Activated CD8-positive, alpha-beta memory T cell treated with anti-CD3 and anti-CD28 coated beads for 48 hours (primary cell): Measurements from ENCODE around the gene IQCN.

Experiments used
- DNase-seq, 3 experiments: peaks; one replicate each; pipeline ENCODE4 v3.0.0-alpha.2; 2020; ENCODE audit warnings: low read depth in 2 of 3, low spot score in 2 of 3

The IQCN gene

GRCh38 chr19:18234194-18234593 lies 40.1 kb downstream of the IQCN start:
- no peak for DNase-seq

GRCh38 chr19:18233224-18233825 lies 40.9 kb downstream of the IQCN start:
- no peak for DNase-seq

- DNase-seq = no peak
Observed at GRCh38 chr19:18232540-18233223, 41.6 kb downstream of the IQCN start.

GRCh38 chr19:18231775-18232174 lies 42.5 kb downstream of the IQCN start:
- DNase-seq = no peak

GRCh38 chr19:18230941-18231734 lies 43.1 kb downstream of the IQCN start:
- no peak for DNase-seq

GRCh38 chr19:18229915-18230314 lies 44.3 kb downstream of the IQCN start:
- no peak for DNase-seq

DNA sequence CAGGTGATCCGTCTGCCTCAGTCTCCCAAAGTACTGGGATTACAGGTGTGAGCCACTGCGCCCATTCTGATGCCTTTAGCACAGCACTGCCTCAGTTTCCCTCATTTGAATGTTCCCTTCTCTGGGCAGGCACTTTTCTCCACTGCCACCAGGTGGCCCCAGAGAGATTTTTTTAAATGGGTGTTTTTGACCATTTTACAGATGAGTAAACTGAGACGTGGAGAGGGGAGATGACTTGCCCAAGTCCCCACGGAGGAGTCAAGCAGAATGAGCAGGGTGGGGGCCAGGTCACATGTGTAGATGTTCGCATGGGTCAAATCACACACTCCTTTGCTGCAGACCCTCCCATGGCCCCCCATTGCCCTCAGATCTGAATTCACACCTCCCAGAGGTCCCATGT lies 44.8 kb downstream of the IQCN start:
- no peak for DNase-seq

DNA sequence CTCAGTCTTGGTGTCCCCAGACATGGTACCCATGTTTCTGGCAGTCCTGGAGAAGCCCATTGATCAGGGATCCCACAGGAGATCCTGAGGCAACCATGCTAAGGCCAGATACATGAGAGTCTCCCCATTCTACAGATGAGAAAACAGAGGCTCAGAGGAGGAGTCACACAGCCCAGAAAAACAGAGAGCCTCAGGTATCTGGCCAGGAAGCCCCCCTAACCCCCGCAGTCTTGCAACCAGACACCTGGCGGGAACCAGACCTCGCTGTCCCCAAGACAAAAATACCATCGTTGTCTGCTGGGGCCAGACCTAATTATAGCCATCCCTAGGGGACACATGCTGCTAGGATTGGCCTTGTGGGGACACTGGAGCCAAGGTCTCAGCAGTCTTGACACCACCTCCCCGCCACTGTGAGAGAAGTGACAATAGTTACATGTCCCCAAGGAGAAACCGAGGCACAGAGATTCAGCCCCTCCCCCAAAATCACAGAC lies 46.4 kb downstream of the IQCN start:
- no peak for DNase-seq

DNA sequence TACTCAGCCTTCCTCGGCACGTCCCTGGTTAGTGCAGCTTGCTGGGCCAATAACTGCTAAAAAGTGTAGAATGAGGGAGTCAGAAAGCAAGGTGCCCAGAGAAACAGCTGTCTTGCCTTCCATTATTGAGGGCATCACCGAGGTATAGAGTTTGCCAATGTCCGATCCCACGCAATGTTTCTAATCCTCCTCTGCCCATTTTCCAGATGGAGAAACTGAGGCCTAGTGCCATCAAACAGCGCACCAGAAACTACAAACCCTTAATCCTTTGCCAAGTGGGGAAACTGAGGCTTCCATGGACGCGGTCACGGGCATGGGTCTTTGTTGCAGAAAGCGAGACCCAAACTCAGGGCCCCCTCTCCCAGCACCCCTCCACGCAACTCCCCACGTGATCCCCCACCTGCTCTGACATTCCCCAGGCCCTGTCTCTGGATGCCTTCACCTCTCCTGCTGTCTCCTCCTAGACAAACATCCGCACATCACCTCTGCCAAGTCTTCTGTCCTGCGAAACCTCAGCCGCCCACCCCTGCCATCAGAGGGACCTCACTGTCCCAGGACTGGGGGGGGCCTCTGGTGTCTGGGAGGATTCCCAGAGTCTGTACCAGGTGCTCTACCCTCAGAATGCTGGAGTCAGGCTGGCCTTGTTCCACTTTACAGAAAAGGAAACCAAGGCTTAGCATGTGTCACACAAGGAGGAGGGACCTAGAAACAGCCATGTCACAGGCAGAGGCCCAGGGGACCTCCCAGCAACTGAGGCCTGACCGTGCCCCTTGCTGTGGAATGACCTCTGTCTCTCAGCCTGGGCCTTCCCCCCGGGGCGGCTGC lies 47.1 kb downstream of the IQCN start:
- no peak for DNase-seq

DNA sequence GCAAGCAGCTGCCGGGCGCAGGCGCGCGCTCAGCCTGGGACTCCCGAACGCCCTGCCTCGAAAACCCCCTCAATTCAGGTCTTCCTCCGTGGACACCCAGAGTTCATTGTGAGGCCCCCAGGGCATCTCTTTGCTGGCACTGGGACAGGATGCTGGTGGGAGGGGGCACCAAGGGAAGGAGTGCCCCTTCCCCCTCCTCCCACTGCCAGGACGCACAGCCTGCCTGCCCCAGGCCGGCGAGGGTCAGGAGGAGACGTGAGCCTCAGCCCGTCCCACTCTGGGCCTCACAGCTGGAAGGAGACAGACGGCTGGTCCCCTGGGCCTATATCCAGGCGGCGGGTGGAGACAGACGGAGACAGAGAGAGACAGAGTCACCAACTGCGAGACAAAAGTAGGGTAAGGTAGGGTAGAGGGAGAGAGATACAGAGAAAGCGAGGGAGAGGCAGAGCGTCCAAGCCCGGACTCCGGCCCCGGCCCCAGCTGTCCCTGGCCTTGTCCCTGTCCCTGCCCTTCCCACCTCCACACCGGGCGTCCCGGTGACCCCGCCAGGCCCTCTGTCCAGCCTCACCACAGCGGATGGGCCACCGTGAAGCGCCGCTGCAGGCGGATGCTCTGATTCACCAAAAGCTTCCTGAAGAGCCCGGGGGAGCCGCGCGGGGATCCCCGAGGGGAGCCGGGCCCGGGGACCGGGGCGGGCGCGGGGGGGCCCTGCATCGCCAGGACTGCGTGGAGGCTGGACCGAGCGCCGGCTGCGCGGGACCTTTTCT lies 48.4 kb downstream of the IQCN start, which contains the start of gene PDE4C:
TSS of gene PDE4C (minus strand) at position 737 of the 767 bp plus-strand sequence. CDS start at position 714, 23 bp downstream.
- no peak for DNase-seq

- DNase-seq = no peak
Observed at GRCh38 chr19:18225355-18225701, 48.9 kb downstream of the IQCN start.

GRCh38 chr19:18224525-18225354 lies 49.5 kb downstream of the IQCN start:
- peak; percentile 62 to 78 (median 78) for DNase-seq

DNA sequence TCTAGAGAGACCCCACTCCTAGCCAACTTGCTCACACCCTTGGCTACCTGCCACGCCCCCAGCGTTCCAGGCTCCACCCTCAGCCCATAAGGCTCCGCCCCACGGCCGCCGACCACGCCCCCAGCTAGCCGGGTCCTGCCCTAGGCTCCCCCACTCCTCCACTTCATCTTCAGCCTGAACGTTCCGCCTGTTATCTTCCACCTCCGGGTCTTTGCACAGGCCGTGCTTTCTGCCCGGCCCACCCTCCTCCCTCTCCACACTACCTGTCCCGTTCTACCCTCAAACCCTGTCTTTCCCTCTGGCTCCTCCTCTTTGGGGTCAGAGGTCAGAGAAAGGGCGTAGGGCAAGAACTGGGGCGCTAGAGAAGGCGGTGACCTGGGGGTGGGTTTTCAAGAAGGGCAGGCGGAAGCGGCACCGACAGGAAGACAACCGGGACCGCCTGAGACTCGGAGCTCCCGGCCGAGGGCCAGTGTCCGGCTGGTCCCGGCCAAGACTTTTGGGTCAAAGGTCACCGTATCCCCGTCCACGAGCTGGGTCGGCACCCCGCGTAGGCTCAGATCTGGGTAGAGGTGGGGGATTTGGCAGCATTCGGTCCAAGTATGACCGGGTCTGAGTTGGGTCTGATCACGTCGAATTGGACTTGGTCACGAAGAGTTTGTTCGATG lies 50.3 kb downstream of the IQCN start:
- DNase-seq = no peak

DNA sequence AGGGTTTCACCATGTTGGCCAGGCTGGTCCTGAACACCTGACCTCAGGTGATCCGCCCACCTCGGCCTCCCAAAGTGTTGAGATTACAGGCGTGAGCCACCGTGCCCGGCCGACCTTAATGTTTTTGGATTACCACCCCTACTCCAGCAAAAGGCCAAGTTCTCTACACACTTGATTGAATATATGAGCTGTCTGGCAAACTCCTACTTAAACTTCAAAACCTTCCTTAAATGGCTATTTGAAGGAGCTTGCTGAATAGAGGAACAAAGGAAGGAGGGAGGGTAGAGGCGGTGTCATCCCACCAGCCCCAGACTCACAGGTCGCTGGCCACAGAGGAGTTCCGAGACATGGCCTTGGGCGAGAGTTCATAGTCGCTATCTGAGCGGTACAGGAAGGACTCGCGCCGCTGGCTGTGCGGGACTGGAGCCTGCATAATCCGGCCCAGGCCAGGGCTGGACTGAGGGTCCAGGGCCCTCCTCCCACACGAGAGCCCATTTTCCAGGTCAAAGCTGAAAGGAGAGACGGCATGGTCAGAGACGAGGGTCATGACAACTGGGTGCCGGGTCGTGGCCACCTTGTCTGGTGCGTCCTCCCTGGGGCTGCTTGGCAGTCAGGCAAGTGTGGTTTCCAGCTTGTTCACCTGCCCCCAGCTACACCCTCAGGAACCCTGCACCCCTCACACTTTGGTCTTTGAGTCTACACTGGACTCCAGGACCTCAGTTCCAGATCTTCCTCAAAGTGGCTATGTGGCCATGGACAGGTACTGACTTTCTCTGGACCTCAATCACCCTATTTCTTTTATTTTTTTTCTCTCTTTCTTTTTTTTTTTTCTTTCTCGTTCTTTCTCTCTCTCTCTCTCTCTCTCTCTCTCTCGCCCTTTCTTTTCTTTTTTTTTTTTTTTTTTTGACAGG lies 52.2 kb downstream of the IQCN start:
- no peak for DNase-seq

DNA sequence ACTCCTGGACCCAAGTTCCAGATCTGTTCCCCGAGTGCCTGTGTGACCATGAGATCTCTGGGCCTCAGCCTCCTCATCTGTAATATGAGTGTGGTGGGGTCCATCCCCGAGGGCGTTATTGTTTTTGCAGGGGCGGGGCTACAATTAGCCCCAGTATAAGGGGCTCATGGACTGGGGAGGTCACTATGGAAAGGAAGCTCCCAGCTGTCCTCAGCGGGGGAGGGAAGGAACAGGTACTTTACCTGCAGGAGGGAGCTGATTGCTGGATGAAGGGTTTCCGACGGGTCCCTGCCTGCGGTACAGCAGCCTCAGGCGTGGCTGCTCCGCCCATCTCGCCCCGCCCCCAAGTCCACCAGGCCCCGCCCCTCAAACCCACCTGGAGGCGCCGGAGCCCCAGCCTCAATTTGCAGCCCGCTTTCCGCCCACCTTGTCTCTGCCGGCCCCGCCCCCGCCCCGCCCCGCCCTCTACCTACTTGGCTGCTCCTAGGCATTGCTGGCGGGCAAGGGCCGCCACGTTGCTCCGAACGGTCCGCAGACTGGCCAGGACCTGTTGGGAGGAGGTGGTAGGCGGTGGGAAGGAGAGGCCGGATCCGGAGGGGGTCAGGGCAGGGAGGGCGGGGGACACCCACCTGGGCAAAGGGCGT lies 53.5 kb downstream of the IQCN start:
- no peak for DNase-seq

GRCh38 chr19:18219911-18220631 lies 54.2 kb downstream of the IQCN start:
- DNase-seq = no peak

GRCh38 chr19:18218600-18218999 lies 55.7 kb downstream of the IQCN start:
- no peak for DNase-seq
